MM.1S (cell line): ENCODE data around the gene ZBTB4.

Experiments used
- DNase-seq: peaks from one replicate; pipeline ENCODE4 v3.0.0-alpha.2; 2015
- H2AFZ ChIP-seq: fragments of 300-600 bp; sonication (generic); 2 replicates; pipeline ENCODE4 v1.6.0; 2016; ENCODE audit warnings: antibody characterized with exemption, low read length
- H3F3A ChIP-seq: fragments of 300-600 bp; sonication (generic); 2 replicates; pipeline ENCODE4 v1.6.1; 2016; ENCODE audit warnings: mild to moderate bottlenecking, antibody characterized with exemption, low read length, moderate library complexity, mixed read lengths; ENCODE audit not compliant: insufficient read depth
- H3K27ac ChIP-seq: fragments of 300-600 bp; sonication (generic); 2 replicates; pipeline ENCODE4 v1.5.1; 2016; ENCODE audit warnings: mild to moderate bottlenecking, low read length
- H3K27me3 ChIP-seq: fragments of 300-600 bp; sonication (generic); replicated peaks from 2 replicates; pipeline ENCODE4 v1.6.0; 2016; ENCODE audit warnings: low read length; ENCODE audit not compliant: insufficient read depth
- H3K36me3 ChIP-seq: fragments of 300-600 bp; sonication (generic); replicated peaks from 2 replicates; pipeline ENCODE4 v1.6.1; 2016; ENCODE audit warnings: mild to moderate bottlenecking, low read length, mixed read lengths; ENCODE audit not compliant: insufficient read depth
- H3K4me1 ChIP-seq: fragments of 300-600 bp; sonication (generic); 2 replicates; pipeline ENCODE4 v1.6.1; 2016; ENCODE audit warnings: low read length, mixed read lengths
- H3K4me2 ChIP-seq: fragments of 300-600 bp; sonication (generic); 2 replicates; pipeline ENCODE4 v1.6.0; 2016; ENCODE audit warnings: low read depth, low read length
- H3K4me3 ChIP-seq: fragments of 300-600 bp; sonication (generic); 2 replicates; pipeline ENCODE4 v1.5.1; 2016; ENCODE audit warnings: low read length, mixed read lengths
- H3K79me2 ChIP-seq: fragments of 300-600 bp; sonication (generic); 2 replicates; pipeline ENCODE4 v1.6.1; 2016; ENCODE audit warnings: mixed run types, low read length, mixed read lengths
- H3K9ac ChIP-seq: fragments of 300-600 bp; sonication (generic); 2 replicates; pipeline ENCODE4 v1.6.1; 2016; ENCODE audit warnings: low read length, mixed read lengths
- H3K9me2 ChIP-seq: fragments of 300-600 bp; sonication (generic); replicated peaks from 2 replicates; pipeline ENCODE4 v1.6.1; 2016; ENCODE audit warnings: mild to moderate bottlenecking, low read length, mixed read lengths; ENCODE audit not compliant: insufficient read depth
- H3K9me3 ChIP-seq: fragments of 300-600 bp; sonication (generic); replicated peaks from 2 replicates; pipeline ENCODE4 v1.6.1; 2016; ENCODE audit warnings: mild to moderate bottlenecking, low read length, mixed read lengths; ENCODE audit not compliant: insufficient read depth
- H4K20me1 ChIP-seq: fragments of 300-600 bp; sonication (generic); 2 replicates; pipeline ENCODE4 v1.6.1; 2016; ENCODE audit warnings: mild to moderate bottlenecking, low read length, moderate library complexity, mixed read lengths; ENCODE audit not compliant: insufficient read depth
- EZH2 ChIP-seq: fragments of 300-600 bp; sonication (generic); optimal IDR thresholded peaks from 2 replicates; pipeline ENCODE3; 2017; ENCODE audit warnings: low read depth, mild to moderate bottlenecking, antibody characterized with exemption, low read length, mixed read lengths
- EZH2phosphoT487 ChIP-seq: fragments of 300-600 bp; sonication (generic); IDR thresholded peaks from 2 replicates; pipeline ENCODE4 v1.6.1; 2018; ENCODE audit warnings: antibody characterized with exemption, low read length
- TF ChIP-seq, protein P1 (sequence below): fragments of 300-600 bp; sonication (generic); IDR thresholded peaks from 2 replicates; pipeline ENCODE4 v1.5.1; 2016; ENCODE audit warnings: antibody characterized with exemption, low read length, mixed read lengths

Gene ZBTB4

DNA sequence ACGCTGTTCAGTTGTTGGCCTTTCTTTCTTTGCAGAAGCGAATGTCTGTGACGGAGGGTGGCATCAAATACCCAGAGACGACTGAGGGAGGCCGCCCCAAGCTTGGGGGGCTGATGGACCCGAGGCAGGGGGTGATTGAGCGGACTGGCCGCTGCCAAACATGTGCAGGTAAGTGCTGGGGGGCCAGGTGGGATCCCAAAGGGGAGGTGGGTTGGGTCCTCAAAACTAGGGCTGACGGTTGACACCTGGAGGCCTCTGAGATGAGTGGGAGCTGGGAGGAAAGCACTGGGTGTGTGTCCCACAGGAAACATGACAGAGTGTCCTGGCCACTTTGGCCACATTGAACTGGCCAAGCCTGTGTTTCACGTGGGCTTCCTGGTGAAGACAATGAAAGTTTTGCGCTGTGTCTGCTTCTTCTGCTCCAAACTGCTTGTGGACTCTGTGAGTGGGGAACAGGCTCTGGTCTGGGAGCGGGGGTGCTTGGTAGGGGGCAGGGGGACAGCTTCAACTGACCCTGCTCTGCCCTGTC, 16.5 kb upstream of the ZBTB4 start:
- H3K27ac ChIP-seq = no peak overlapping the region
- H2AFZ ChIP-seq = no peak overlapping the region
- peaks cover 72% of the 10 kb centered on the region for H3K79me2 ChIP-seq
- no peak overlapping the region for H3K4me3 ChIP-seq
- peaks cover 6% of the 10 kb centered on the region for H3K36me3 ChIP-seq
- H3K27me3 ChIP-seq = no peaks in the 10 kb centered on the region
- no peaks in the 10 kb centered on the region for H3K4me1 ChIP-seq
- H3K4me2 ChIP-seq = no peak overlapping the region
- TF ChIP-seq EZH2 (no peak), EZH2phosphoT487 (no peak)
- TF ChIP-seq, protein P1, sequence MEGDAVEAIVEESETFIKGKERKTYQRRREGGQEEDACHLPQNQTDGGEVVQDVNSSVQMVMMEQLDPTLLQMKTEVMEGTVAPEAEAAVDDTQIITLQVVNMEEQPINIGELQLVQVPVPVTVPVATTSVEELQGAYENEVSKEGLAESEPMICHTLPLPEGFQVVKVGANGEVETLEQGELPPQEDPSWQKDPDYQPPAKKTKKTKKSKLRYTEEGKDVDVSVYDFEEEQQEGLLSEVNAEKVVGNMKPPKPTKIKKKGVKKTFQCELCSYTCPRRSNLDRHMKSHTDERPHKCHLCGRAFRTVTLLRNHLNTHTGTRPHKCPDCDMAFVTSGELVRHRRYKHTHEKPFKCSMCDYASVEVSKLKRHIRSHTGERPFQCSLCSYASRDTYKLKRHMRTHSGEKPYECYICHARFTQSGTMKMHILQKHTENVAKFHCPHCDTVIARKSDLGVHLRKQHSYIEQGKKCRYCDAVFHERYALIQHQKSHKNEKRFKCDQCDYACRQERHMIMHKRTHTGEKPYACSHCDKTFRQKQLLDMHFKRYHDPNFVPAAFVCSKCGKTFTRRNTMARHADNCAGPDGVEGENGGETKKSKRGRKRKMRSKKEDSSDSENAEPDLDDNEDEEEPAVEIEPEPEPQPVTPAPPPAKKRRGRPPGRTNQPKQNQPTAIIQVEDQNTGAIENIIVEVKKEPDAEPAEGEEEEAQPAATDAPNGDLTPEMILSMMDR = no peak
- DNase-seq = no peak
- H3K9me2 ChIP-seq = no peaks in the 10 kb centered on the region
- no peaks in the 10 kb centered on the region for H3K9me3 ChIP-seq
- no peak overlapping the region for H3K9ac ChIP-seq
- H4K20me1 ChIP-seq = peaks cover 20% of the 10 kb centered on the region
- no peaks in the 10 kb centered on the region; the same call in 1 of the 2 replicates for H3F3A ChIP-seq

DNA sequence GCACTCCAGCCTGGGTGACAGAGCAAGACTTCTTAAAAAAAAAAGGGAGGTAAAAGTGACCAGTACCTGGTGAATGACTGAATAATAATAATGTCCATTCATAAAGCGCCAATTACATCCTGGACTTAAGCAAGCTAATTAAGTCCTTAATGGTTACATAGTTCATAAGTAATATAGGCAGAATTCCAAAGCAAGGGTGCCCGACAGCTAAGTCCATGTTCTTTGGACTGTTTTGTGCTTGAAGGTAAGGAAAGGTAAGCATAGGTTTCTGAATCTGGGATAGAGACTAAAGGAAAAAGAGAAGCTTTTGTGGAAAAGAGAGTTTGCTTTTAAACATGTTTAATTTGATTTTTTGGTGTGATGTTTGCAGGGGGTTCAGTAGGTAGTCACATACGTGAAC, 14.5 kb upstream of the ZBTB4 start:
- Histone ChIP-seq H3K4me3 (no peak overlapping the region), H3K27ac (no peak overlapping the region), H3K9ac (no peak overlapping the region), H3K4me2 (no peak overlapping the region), H2AFZ (no peak overlapping the region), H3K79me2 (peaks cover 88% of the 10 kb centered on the region), H3F3A (no peaks in the 10 kb centered on the region), H3K27me3 (no peaks in the 10 kb centered on the region), H3K9me3 (no peaks in the 10 kb centered on the region), H4K20me1 (peaks cover 35% of the 10 kb centered on the region), H3K9me2 (no peaks in the 10 kb centered on the region), H3K36me3 (peaks cover 3% of the 10 kb centered on the region; the same call in 1 of the 2 replicates), H3K4me1 (no peaks in the 10 kb centered on the region)
- DNase-seq = no peak
- TF ChIP-seq EZH2phosphoT487 = no peak
- TF ChIP-seq, protein P1 = no peak
- TF ChIP-seq EZH2 = no peak

DNA sequence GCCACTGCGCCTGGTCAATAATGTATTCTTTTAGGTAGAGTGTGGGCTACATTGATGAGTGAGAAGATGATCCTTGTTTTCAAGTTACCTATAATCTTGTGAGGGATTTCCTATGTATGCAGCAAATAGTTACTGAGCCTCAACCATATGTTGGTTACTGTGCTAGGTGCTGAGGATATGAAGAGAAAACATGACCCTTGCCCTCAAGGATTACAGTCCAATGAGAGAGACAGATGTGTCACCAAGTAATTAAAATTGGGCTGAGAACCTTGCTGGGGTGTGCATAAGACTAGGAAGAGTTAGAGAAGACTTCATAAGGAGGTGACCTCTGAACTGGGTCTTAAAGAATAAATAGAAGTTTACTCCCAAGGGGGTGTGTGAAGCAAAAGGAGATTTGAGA, 12.2 kb upstream of the ZBTB4 start:
- H2AFZ ChIP-seq = no peak overlapping the region
- peaks cover 40% of the 10 kb centered on the region for H4K20me1 ChIP-seq
- H3K27me3 ChIP-seq = no peaks in the 10 kb centered on the region
- H3K79me2 ChIP-seq = peaks cover 98% of the 10 kb centered on the region
- DNase-seq = no peak
- H3F3A ChIP-seq = no peaks in the 10 kb centered on the region
- TF ChIP-seq EZH2 (no peak), EZH2phosphoT487 (no peak)
- TF ChIP-seq, protein P1 = no peak
- no peaks in the 10 kb centered on the region for H3K9me3 ChIP-seq
- no peak overlapping the region for H3K4me2 ChIP-seq
- H3K36me3 ChIP-seq = no peaks in the 10 kb centered on the region; the same call in 1 of the 2 replicates
- H3K9ac ChIP-seq = no peak overlapping the region
- H3K4me3 ChIP-seq = no peak overlapping the region
- no peak overlapping the region for H3K27ac ChIP-seq
- H3K4me1 ChIP-seq = peaks cover 5% of the 10 kb centered on the region
- H3K9me2 ChIP-seq = no peaks in the 10 kb centered on the region
